ENCODE measurements around the gene VAMP7.
"Not testable (repeated sequence)": the region's sequence is repeated elsewhere in the genome, so short reads cannot be mapped to it uniquely, and the experiment has no call there.

Gene VAMP7

DNA sequence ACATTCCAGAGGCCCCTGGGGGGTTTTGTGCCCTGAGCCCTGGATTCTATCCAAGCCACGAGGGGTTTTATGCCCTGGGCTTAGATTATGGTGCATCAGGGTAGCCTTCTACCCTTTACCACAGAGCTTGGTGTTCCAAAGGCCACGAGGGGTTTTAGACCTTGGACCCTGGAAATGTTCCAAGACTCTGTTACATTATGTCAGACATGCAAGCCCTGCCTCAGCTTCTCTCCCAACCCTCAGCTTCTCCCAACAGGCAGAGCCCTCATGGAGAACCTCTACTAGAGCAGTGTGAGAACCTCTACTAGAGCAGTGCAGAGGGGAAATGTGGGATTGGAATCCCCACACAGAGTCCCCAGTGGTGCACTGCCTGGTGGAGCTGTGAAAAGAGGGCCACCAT is 105.8 kb downstream of the VAMP7 start:
- H3K36me3 Mint-ChIP-seq (ENCODE audit: low read depth); H3K4me1 Mint-ChIP-seq (ENCODE audit: low read depth); DNase-seq (ENCODE audit: low spot score); H3K4me3 Mint-ChIP-seq; H3K27ac Mint-ChIP-seq; H3K27me3 Mint-ChIP-seq (ENCODE audit: low read depth): not testable (repeated sequence)
- H3K9me3 Mint-ChIP-seq = peaks cover 12% of the 10 kb centered on the region

DNA sequence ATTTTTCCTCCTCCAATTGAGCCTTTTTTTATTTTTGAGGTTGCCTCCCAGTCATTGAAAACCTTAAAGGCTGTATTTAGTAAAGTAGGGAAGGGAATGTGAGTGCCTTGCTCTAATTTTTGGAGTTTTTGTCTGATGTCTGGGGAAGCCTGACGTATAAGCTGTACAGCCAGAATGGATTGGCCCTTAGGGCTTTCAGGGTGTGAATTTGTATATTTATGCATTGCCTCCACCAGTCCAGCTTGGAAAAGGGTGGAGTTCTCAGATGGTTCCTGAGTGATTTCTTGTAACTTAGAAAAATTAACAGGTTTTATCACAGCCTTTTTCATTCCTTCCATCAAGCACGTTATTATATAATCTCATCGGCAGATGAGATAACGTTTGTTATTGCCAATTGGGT is 107.7 kb downstream of the VAMP7 start:
- Mint-ChIP-seq H3K27ac (no peak overlapping the region), H3K36me3 (ENCODE audit: low read depth) (peaks cover 2% of the 10 kb centered on the region)

More for the DNA sequence above, 107.7 kb downstream of the VAMP7 start:
- DNase-seq (ENCODE audit: low spot score) = no peak
- Mint-ChIP-seq H3K4me1 (ENCODE audit: low read depth) (no peaks in the 10 kb centered on the region), H3K4me3 (no peak overlapping the region), H3K27me3 (ENCODE audit: low read depth) (peaks cover 4% of the 10 kb centered on the region), H3K9me3 (peaks cover 5% of the 10 kb centered on the region)

Measured in T-helper 2 cell treated with Interferon-gamma antibody and Interleukin-4, amounts not matched to agents 5 μg/mL and 100 μg/mL, for 36 hours (primary cell).